Naive B cell (primary cell): ENCODE data around the gene MTA2. TPM values are rescaled to one million over a fixed set of nuclear protein-coding genes. Genes with fewer than 3 reads are reported as not detected.
A peak's percentile ranks its signal among the peaks of the same experiment; 100 is the strongest.
"Not testable (repeated sequence)": the region's sequence is repeated elsewhere in the genome, so short reads cannot be mapped to it uniquely, and the experiment has no call there.

ENCODE experiments used
- ATAC-seq, 2 donors: fragments of 150-1000 bp; cut with Tn5 transposase; 2 replicates each; pipeline ENCODE4 v1.10.0; 2021; ENCODE audit warnings: low read depth in 2 of 2, mild to moderate bottlenecking in 2 of 2, moderate library complexity in 2 of 2
- DNase-seq: peaks from one replicate; pipeline ENCODE4 v3.0.0; 2022
- H3K27ac Mint-ChIP-seq, 6 donors: one replicate each; pipeline ENCODE4 v1.8.0; 2020 to 2022; ENCODE audit warnings: mild to moderate bottlenecking in 6 of 6, mixed read lengths in 6 of 6, moderate library complexity in 5 of 6, inconsistent platforms in 2 of 6
- H3K27me3 Mint-ChIP-seq, 3 donors: one replicate each; pipeline ENCODE4 v1.8.0; 2021 to 2022; ENCODE audit warnings: mixed read lengths in 3 of 3, mild to moderate bottlenecking in 1 of 3
- H3K36me3 Mint-ChIP-seq, 2 donors: one replicate each; pipeline ENCODE4 v1.8.0; 2020 to 2022; ENCODE audit warnings: mixed read lengths in 2 of 2, inconsistent platforms in 1 of 2, mild to moderate bottlenecking in 1 of 2
- H3K4me1 Mint-ChIP-seq, 3 donors: one replicate each; pipeline ENCODE4 v1.8.0; 2020 to 2022; ENCODE audit warnings: mixed read lengths in 3 of 3, inconsistent platforms in 1 of 3, mild to moderate bottlenecking in 1 of 3, moderate library complexity in 1 of 3
- H3K4me3 Mint-ChIP-seq, 8 donors: one replicate each; pipeline ENCODE4 v1.8.0; 2020 to 2022; ENCODE audit warnings: mild to moderate bottlenecking in 8 of 8, mixed read lengths in 8 of 8, moderate library complexity in 8 of 8, inconsistent platforms in 2 of 8
- H3K9me3 Mint-ChIP-seq, 7 donors: one replicate each; pipeline ENCODE4 v1.8.0; 2020 to 2022; ENCODE audit warnings: mixed read lengths in 7 of 7, mild to moderate bottlenecking in 5 of 7, inconsistent platforms in 2 of 7, moderate library complexity in 1 of 7
- polyA plus RNA-seq, 6 donors: library from polyadenylated mRNA; unstranded; fragments of 300-500 nt; fragmentation: Illumina TruSeq; gene quantifications; one replicate each; pipeline ENCODE4 v1.2.3, GENCODE V29; 2021; ENCODE audit warnings: low read depth in 6 of 6

Gene MTA2
- polyA plus RNA-seq, 6 donors from 2014 or later, result 3.4 to 27.5 (median 17.8) TPM

DNA sequence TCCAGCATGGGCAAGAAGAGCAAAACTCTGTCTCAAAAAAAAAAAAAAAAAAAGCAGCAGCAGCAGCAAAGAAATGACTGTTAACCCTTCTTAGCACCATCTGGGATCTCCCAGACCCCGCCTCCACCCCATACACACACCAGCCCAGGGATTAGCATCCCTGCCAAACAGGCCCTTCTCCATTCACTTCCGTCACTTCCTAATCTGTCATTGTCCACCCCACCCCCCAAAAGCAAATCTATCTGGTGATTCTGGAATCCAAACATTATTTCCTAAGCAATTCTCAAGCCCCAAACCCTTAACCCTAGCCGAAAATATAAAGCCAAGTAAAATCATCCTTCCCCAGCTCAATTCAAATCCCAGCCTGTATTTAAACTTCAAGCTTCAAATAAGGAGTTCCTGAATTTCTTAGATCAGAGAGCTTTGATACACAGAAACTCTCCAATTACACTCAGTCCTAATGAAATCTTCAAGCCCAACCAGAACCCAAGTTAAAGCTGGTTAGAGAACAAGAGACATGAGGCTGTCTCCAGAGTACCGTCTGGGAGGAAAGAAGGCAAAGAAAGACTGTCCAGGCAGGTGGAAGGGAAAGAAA, 49.1 kb downstream of the MTA2 start:
- peaks cover 0 to 4% (median 0%) of the 10 kb centered on the region in 3 donors for H3K27me3 Mint-ChIP-seq
- H3K4me1 Mint-ChIP-seq, result peaks cover 70 to 88% (median 84%) of the 10 kb centered on the region in 3 donors
- ATAC-seq, result no peak
- H3K9me3 Mint-ChIP-seq, result no peaks in the 10 kb centered on the region
- H3K4me3 Mint-ChIP-seq, result peak overlapping the region; percentile 55 to 90 (median 82)
- no peak for DNase-seq
- no peaks in the 10 kb centered on the region for H3K36me3 Mint-ChIP-seq
- peak overlapping the region; percentile 99 to 100 (median 99) for H3K27ac Mint-ChIP-seq

DNA sequence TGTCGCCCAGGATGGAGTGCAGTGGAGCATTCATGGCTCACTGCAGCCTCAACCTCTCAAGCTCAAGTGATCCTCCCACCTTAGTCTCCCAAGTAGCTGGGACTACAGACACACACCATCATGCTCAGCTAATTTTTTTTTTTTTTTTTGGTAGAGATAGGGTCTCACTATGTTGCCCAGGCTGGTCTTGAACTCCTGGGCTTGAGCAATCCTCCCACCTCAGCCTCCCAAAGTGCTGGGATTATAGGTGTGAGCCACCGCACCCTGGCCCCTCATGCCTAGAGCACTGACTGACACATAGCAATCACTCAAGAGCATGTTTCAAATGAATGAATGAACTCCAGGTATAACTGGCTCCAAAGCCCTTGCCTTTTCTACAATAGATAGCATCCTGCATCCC, 51.2 kb downstream of the MTA2 start:
- Mint-ChIP-seq H3K27ac (peak overlapping the region; percentile 99 to 100 (median 99)), H3K4me1 (peaks cover 59 to 76% (median 71%) of the 10 kb centered on the region in 3 donors), H3K4me3 (peak overlapping the region in 5 of 8 donors; percentile 15 to 86 (median 55))
- ATAC-seq, H3K9me3 Mint-ChIP-seq, H3K36me3 Mint-ChIP-seq, DNase-seq, H3K27me3 Mint-ChIP-seq: not testable (repeated sequence)

DNA sequence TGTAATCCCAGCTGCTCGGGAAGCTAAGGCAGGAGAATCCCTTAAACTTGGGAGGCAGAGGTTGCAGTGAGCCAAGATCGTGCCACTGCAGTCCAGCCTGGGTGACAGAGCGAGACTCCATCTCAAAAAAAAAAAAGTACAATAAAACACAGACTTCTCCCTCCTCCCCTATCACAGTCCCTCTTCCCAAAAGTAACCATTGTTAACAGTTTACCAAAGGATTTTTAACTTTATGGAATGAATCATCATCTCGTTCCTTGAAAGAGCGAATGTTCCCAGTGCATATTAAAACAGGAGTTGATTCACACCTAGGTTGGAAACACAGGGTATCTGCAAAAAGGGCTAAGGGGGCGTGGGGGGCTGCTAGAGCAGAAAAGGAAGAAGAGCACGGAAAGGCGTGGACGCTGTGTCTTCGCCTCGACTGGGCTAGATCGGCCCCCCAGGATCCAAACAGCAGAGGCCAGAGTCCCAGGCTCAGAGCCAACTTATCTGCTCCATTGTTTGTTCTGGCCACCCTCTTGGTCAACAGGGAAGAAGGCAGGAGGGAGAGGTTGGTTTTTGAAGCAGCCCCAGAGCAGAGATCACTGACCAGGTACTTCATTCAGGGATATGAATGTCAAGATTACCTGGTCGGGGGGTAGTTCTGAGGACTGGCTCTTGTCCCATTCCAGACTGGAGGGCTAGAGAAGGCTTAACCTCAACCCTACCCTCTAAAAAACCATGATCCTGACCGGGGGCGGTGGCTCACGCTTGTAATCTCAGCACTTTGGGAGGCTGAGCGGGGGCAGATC, 52.9 kb downstream of the MTA2 start:
- peaks cover 65 to 76% (median 69%) of the 10 kb centered on the region in 3 donors for H3K4me1 Mint-ChIP-seq
- DNase-seq (no peak), ATAC-seq (no peak)
- H3K4me3 Mint-ChIP-seq, result peak overlapping the region in 4 of 8 donors; percentile 58 to 87 (median 74)
- H3K36me3 Mint-ChIP-seq, result no peaks in the 10 kb centered on the region
- peak overlapping the region in 5 of 6 donors; percentile 24 to 99 (median 82) for H3K27ac Mint-ChIP-seq
- peaks cover 0 to 4% (median 0%) of the 10 kb centered on the region in 3 donors for H3K27me3 Mint-ChIP-seq
- H3K9me3 Mint-ChIP-seq, result no peaks in the 10 kb centered on the region

DNA sequence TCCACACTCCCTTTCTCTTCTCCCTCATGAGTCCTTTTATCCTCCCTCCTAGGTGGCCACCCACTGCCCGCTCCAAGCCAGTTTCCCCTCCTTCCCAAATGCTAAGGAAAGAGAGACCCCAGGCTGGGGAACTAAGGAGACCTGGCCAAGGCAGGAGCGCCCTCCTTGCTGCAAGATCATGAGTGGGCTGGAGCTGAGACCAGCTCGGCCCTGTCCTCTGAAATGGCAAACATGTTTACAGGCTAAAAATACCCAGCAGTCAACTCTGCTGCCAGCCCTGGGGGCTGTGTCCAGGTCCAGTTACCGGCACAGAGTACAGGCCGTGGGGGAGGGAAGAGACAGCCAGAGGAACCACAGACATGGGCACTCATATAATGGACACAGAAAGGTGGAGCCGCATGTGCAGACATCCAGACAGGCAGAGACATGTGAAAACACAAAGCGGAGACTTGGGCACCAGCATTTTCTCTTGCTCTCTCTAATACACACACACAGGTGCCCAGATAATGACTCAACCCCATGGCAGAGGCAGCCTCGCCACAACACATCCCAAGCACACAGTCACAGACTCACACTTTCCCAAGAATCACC, 53.9 kb downstream of the MTA2 start:
- Mint-ChIP-seq H3K36me3 (no peaks in the 10 kb centered on the region), H3K9me3 (no peaks in the 10 kb centered on the region), H3K27ac (peak overlapping the region; percentile 88 to 99 (median 94)), H3K4me3 (peak overlapping the region; percentile 52 to 93 (median 84)), H3K4me1 (peaks cover 63 to 76% (median 69%) of the 10 kb centered on the region in 3 donors), H3K27me3 (peaks cover 0 to 4% (median 0%) of the 10 kb centered on the region in 3 donors)
- ATAC-seq (no peak), DNase-seq (no peak)

DNA sequence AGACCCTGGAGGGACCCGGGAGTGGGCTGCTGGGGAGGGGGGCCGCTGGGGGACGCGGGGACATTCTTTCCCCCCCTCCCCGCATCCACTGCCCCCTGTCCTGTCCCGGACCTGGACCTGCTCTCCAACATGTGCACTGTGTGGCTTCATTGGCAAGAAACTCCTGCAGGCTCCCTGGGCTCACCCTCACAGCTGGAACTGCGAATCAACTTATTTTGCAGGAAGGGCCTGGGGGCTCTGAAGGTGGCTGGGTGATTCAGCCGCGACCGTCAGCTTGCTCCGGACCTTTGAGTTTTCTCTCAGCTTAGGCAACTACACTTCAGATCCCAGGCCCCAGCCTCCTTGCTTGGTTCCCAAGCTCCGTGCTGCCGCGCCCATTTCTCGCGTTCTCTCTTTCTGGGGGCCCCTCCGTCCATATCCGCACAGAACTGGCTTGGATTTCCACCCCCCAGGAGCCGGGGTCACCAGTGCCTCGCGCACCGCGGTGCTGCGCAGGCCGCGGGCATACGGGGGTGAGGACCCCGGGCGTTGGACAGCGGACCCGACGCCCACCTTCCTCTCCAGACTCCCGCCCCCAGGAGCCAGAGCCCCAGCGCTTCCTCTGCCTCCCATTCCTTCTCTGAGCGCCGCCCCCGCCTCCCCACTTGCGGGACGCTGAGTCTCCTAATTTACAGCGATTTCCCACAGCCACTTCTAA, 54.6 kb downstream of the MTA2 start:
- H3K27me3 Mint-ChIP-seq, result peaks cover 0 to 4% (median 0%) of the 10 kb centered on the region in 3 donors
- ATAC-seq, result peak in 1 of 2 donors; percentile 0
- no peaks in the 10 kb centered on the region for H3K9me3 Mint-ChIP-seq
- no peaks in the 10 kb centered on the region for H3K36me3 Mint-ChIP-seq
- peak overlapping the region; percentile 77 to 93 (median 88) for H3K4me3 Mint-ChIP-seq
- peak overlapping the region in 5 of 6 donors; percentile 92 to 99 (median 94) for H3K27ac Mint-ChIP-seq
- DNase-seq, result no peak
- peaks cover 62 to 76% (median 69%) of the 10 kb centered on the region in 3 donors for H3K4me1 Mint-ChIP-seq

DNA sequence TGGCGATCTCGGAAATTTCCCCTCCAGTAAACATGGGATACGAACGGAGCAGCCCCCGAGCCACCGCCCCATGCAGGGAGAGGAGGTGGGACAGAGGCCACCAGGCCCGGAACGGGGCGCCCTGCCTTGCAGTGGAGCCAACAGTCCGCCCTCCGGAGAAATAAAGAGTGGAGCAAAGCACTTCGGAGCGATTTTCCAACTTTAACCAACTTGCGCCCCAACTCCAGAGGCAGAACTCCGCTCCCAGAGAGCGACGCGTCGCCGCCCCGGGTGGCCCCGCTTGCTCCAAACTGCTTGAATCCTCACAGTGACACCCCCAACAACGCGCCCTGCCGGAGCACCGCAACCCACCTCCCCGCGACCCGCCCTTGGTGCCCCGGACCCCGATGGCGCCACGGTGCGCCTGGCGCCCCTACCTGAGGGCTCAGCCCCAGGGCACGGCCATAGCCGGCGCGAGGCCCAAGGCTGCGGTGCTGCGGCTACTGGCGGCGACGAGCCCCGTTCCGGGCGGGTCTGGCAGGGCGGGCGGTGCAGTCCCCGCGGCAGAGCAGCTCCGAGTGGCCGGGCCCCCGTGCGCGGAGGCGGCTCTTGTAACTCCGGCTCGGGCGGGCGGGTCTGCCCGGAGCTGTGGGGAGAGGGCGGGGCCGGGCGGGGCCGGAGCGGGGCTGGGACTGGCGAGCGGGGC, 55.3 kb downstream of the MTA2 start, which contains the start of gene AHNAK:
TSS of gene AHNAK (minus strand) at position 563 of the 685 bp plus-strand sequence. CDS start 10,708 bp downstream, outside the sequence.
- DNase-seq (peak; percentile 75), ATAC-seq (peak; percentile 50 to 56)
- Mint-ChIP-seq H3K4me3 (peak within 1 kb of the TSS; percentile 77 to 97 (median 94)), H3K9me3 (no peaks in the 10 kb centered on the region), H3K4me1 (peaks cover 62 to 76% (median 69%) of the 10 kb centered on the region in 3 donors), H3K36me3 (no peaks in the 10 kb centered on the region), H3K27ac (peak within 1 kb of the TSS; percentile 92 to 99 (median 94)), H3K27me3 (no peaks in the 10 kb centered on the region)

DNA sequence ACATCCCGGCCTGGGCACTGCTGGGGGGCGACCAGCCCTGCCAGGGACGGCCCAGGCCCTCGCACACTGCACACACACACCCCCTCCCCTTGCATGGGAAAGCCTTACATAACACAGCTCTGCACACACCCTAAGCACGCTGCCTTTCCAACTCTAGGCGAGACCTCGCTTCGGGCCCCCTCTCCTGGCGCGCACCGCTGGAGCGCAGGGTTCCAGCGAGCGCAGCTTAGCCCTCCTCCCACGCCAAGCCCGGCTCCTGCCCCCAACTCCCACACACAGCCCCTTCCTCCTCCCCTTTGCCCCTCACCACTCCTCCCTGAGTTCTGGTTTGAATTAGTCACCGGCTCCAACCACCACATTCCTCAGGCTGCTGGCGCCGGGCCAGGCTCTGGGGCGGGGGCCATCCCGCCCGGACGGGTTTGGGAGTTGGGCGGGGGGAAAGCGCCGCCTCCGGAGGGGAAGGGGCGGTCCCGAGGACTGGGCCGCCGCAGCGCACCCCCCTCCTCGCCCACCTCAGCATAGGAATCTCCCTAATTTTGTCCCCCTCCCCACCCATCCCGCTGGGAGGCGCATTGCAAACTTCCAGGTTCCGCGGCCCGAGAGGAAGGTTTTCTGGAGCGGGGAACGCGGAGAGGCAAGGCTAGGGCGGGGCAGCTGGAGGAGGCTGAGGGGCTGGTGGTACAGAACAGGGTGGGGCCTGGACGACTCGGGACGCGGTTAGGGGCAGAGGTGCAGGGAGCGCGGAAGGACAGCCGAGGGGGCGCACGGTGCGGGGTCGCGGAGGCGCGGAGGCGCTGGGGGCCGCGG, 56.0 kb downstream of the MTA2 start:
- Mint-ChIP-seq H3K27ac (peak overlapping the region; percentile 88 to 99 (median 96)), H3K9me3 (no peaks in the 10 kb centered on the region)

DNA sequence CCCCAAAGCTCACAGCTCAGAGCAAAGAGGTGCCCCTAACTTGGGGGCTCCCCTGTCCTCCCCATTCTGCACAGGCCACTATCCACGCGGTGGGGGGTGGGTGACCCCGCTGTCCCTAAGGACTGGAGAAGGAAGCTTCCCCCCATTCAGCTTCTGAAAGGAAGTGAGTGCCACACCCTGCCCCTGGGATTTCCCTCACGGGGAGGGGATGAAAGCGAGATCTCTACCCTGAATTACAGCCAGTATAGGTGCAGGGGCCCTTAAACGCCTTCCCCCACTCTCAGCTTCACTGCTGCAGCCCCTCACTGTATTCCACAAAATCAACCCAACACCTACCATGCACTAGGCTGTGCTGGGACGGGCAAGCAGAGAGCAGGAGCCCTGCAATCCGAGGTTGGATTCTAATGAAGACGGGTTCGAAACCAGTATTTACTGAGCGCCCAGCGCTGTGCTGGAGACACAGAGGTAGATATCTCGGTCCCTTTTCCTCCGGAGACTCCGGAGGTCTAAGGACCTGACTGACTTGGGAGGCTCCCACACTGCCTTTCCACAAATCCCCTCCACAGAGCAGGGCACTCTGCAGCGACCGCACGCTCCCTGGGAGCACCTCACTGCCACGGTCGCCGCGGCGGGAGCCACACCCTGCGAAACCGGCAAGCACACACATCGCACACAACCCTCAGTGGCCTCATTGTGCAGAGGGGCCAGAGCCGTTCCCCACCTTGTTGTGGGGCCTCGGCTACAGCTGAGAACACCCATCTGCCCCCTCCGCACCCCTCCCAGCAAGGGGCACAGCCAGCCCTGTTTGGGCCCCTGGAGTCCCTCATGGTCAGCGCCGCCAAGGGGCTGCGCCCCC, 56.9 kb downstream of the MTA2 start:
- Mint-ChIP-seq H3K27me3 (no peaks in the 10 kb centered on the region), H3K36me3 (no peaks in the 10 kb centered on the region), H3K4me1 (peaks cover 68 to 70% (median 70%) of the 10 kb centered on the region in 3 donors), H3K4me3 (peak overlapping the region; percentile 77 to 97 (median 94)), H3K27ac (peak overlapping the region; percentile 66 to 99 (median 92)), H3K9me3 (no peaks in the 10 kb centered on the region)
- DNase-seq (no peak), ATAC-seq (peak; percentile 6 to 7)

More for the DNA sequence above, 56.0 kb downstream of the MTA2 start:
- H3K27me3 Mint-ChIP-seq, result no peaks in the 10 kb centered on the region
- ATAC-seq (peak; percentile 11 to 15), DNase-seq (no peak)
- H3K36me3 Mint-ChIP-seq, result no peaks in the 10 kb centered on the region
- peaks cover 65 to 76% (median 69%) of the 10 kb centered on the region in 3 donors for H3K4me1 Mint-ChIP-seq
- H3K4me3 Mint-ChIP-seq, result peak overlapping the region; percentile 77 to 97 (median 94)

DNA sequence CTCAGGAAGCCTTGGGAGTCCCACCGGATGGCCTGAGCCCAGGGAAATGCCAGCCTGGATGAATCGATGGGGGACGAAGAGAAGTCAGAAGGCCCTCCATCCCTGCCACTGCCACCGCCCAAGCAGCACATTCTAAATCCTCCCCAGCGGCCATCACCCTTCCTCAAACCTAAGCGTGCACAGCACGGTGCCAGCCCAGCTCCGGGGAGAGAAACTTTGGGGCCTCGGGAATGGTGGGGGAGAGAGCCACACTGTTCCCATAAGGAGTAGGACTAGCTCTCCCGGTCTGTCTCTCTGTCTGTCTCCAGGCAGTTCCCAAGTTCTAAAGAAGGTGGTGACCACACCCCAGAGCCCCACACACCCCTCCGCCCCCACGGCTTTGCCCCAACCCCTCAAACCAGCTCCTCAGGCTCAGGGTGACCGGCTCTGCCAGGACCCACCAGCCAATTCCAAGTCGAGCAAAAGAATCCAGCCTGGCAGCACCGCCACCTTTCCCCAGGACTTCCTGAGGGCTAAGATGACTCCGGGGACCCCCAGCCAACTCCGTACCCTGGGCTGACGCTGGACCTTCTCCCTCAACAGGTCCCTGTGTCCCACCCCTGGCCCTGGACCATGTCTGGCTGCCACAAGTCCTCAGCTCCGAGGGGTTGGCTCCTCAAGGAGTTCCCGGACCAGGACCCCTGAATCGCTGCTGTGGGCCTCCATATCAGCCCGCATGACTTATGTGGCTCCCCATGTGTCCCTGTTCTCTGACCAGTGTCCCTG, 57.8 kb downstream of the MTA2 start:
- Mint-ChIP-seq H3K27me3 (no peaks in the 10 kb centered on the region), H3K36me3 (no peaks in the 10 kb centered on the region), H3K27ac (peak overlapping the region; percentile 66 to 99 (median 95)), H3K9me3 (no peaks in the 10 kb centered on the region), H3K4me3 (peak overlapping the region; percentile 77 to 97 (median 94)), H3K4me1 (peaks cover 70 to 78% (median 71%) of the 10 kb centered on the region in 3 donors)
- DNase-seq (no peak), ATAC-seq (no peak)
